Astrocyte (in vitro differentiated cells and primary cell): ENCODE results near the gene DLG3. TPM values are rescaled to one million over a fixed set of nuclear protein-coding genes. Genes with fewer than 3 reads are reported as not detected.

Experiments used
- DNase-seq: peaks from one replicate; pipeline ENCODE4 v3.0.0-alpha.2; 2010; ENCODE audit warnings: low read depth
- FAIRE-seq: peaks from 2 replicates; lab custom pipeline; 2011; peaks lifted over from hg19 to GRCh38; lab: Jason Lieb, UNC
- H2AFZ ChIP-seq: 2 replicates; pipeline ENCODE4 v1.6.0; 2012; ENCODE audit warnings: low read depth, low read length, inconsistent platforms
- H3K27ac ChIP-seq: 2 replicates; pipeline ENCODE4 v1.5.1; 2011; ENCODE audit warnings: low read depth, low read length, inconsistent platforms
- H3K27me3 ChIP-seq: 2 replicates; pipeline ENCODE4 v1.6.0; 2011; ENCODE audit warnings: low read length, inconsistent platforms; ENCODE audit not compliant: insufficient read depth
- H3K36me3 ChIP-seq: 2 replicates; pipeline ENCODE4 v1.5.1; 2011; ENCODE audit warnings: low read length, inconsistent platforms; ENCODE audit not compliant: insufficient read depth
- H3K4me1 ChIP-seq: 2 replicates; pipeline ENCODE4 v1.5.1; 2011; ENCODE audit warnings: low read length, inconsistent platforms; ENCODE audit not compliant: insufficient read depth
- H3K4me2 ChIP-seq: 2 replicates; pipeline ENCODE4 v1.6.0; 2012; ENCODE audit warnings: low read length, inconsistent platforms
- H3K4me3 ChIP-seq: 2 replicates; pipeline ENCODE4 v1.5.1; 2011; ENCODE audit warnings: low read depth, mild to moderate bottlenecking, low read length, inconsistent platforms; ENCODE audit not compliant: insufficient read depth
- H3K79me2 ChIP-seq: 2 replicates; pipeline ENCODE4 v1.6.0; 2012; ENCODE audit warnings: mild to moderate bottlenecking, low read length, inconsistent platforms; ENCODE audit not compliant: insufficient read depth
- H3K9ac ChIP-seq: 2 replicates; pipeline ENCODE4 v1.6.0; 2012; ENCODE audit warnings: mild to moderate bottlenecking, low read length, inconsistent platforms
- H3K9me3 ChIP-seq: 2 replicates; pipeline ENCODE4 v1.5.1; 2012; ENCODE audit warnings: low read depth, mild to moderate bottlenecking, low read length, inconsistent platforms; ENCODE audit not compliant: insufficient read depth
- H4K20me1 ChIP-seq: 2 replicates; pipeline ENCODE4 v1.6.0; 2012; ENCODE audit warnings: low read length, inconsistent platforms; ENCODE audit not compliant: insufficient read depth
- H3K27ac Mint-ChIP-seq: one replicate; pipeline ENCODE4 v1.8.0; 2021; ENCODE audit warnings: mild to moderate bottlenecking, mixed read lengths; ENCODE audit not compliant: unreplicated experiment
- H3K27me3 Mint-ChIP-seq: one replicate; pipeline ENCODE4 v1.8.0; 2021; ENCODE audit warnings: low read depth, mixed read lengths; ENCODE audit not compliant: unreplicated experiment
- H3K36me3 Mint-ChIP-seq: one replicate; pipeline ENCODE4 v1.8.0; 2021; ENCODE audit warnings: low read depth, mixed read lengths; ENCODE audit not compliant: unreplicated experiment
- H3K4me1 Mint-ChIP-seq: one replicate; pipeline ENCODE4 v1.8.0; 2021; ENCODE audit warnings: low read depth, mixed read lengths; ENCODE audit not compliant: unreplicated experiment
- H3K4me3 Mint-ChIP-seq: one replicate; pipeline ENCODE4 v1.8.0; 2021; ENCODE audit warnings: mild to moderate bottlenecking, moderate library complexity, mixed read lengths; ENCODE audit not compliant: unreplicated experiment
- H3K9me3 Mint-ChIP-seq: one replicate; pipeline ENCODE4 v1.8.0; 2021; ENCODE audit warnings: mild to moderate bottlenecking, mixed read lengths; ENCODE audit not compliant: unreplicated experiment
- EZH2 ChIP-seq: IDR thresholded peaks from 2 replicates; pipeline ENCODE4 v1.6.1; 2012; ENCODE audit warnings: mild to moderate bottlenecking, low read length, inconsistent platforms; ENCODE audit not compliant: insufficient read depth
- total RNA-seq: library from RNA; stranded (reverse); gene quantifications from 2 replicates; pipeline ENCODE4 v1.2.1, GENCODE V29; 2021
- TF ChIP-seq, protein P1 (sequence below): IDR thresholded peaks from 2 replicates; pipeline ENCODE4 v1.5.1; 2011; ENCODE audit warnings: low read depth, mild to moderate bottlenecking, inconsistent platforms, low read length, moderate library complexity; ENCODE audit not compliant: insufficient read depth

DLG3 gene
- total RNA-seq, 1 donor from 2014 or later, result 15.2 TPM

- H3K9ac ChIP-seq, result no peak overlapping the region
- no peak overlapping the region for H3K4me3 ChIP-seq
- no peak overlapping the region for H3K4me3 Mint-ChIP-seq
- no peaks in the 10 kb centered on the region for H4K20me1 ChIP-seq
- no peak for TF ChIP-seq EZH2
- TF ChIP-seq, protein P1, sequence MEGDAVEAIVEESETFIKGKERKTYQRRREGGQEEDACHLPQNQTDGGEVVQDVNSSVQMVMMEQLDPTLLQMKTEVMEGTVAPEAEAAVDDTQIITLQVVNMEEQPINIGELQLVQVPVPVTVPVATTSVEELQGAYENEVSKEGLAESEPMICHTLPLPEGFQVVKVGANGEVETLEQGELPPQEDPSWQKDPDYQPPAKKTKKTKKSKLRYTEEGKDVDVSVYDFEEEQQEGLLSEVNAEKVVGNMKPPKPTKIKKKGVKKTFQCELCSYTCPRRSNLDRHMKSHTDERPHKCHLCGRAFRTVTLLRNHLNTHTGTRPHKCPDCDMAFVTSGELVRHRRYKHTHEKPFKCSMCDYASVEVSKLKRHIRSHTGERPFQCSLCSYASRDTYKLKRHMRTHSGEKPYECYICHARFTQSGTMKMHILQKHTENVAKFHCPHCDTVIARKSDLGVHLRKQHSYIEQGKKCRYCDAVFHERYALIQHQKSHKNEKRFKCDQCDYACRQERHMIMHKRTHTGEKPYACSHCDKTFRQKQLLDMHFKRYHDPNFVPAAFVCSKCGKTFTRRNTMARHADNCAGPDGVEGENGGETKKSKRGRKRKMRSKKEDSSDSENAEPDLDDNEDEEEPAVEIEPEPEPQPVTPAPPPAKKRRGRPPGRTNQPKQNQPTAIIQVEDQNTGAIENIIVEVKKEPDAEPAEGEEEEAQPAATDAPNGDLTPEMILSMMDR, result no peak
- no peaks in the 10 kb centered on the region for H3K27me3 ChIP-seq
- H3K9me3 Mint-ChIP-seq, result no peaks in the 10 kb centered on the region
- no peak overlapping the region for H3K27ac ChIP-seq
- no peaks in the 10 kb centered on the region for H3K9me3 ChIP-seq
- H3K4me1 ChIP-seq, result no peaks in the 10 kb centered on the region
- no peak overlapping the region for H2AFZ ChIP-seq
- FAIRE-seq (no peak), DNase-seq (no peak)
- H3K27ac Mint-ChIP-seq, result no peak overlapping the region
- H3K4me1 Mint-ChIP-seq, result no peaks in the 10 kb centered on the region
- no peaks in the 10 kb centered on the region for H3K36me3 Mint-ChIP-seq
- no peaks in the 10 kb centered on the region for H3K36me3 ChIP-seq
- no peaks in the 10 kb centered on the region for H3K79me2 ChIP-seq
- H3K27me3 Mint-ChIP-seq, result no peaks in the 10 kb centered on the region
- no peak overlapping the region for H3K4me2 ChIP-seq
Observed at GRCh38 chrX:70527053-70527452, 82.4 kb downstream of the DLG3 start.

DNA sequence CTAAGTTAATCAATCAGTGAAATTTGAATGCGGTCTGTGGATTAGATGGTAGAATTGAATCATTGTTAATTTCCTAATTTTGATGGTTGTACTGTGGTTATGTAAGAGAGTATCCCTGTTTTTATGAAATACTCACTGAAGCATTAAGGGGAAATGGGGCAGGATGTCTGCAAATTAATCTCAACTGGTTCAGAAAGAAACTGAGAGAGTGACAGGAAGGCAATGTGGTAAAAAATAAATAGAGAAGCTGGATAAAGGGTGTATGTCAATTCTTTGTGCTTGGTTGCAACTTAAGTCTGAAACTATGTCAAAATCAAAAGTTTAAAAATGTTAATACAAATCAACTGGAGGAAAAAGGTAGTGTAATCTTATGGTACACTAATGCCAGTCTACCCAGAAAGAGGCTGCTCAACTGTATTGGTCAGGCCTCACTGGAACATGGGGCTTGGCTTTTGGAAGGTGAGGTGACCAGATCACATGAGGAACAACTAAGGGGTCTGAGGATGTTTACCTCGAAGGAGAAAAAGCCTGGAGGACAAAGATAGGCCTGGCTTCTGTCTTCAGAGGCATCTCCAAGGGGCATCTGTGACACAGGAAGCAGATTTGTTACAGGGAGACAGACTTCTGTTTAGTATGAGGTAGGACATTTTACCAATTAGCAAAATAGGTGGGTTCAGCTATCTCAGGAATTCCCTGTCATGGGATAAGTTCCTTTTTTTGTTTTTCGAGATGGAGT, 83.1 kb downstream of the DLG3 start:
- TF ChIP-seq, protein P1, result no peak
- TF ChIP-seq EZH2, result no peak
- H3K9me3 ChIP-seq, result no peaks in the 10 kb centered on the region
- H4K20me1 ChIP-seq, result no peaks in the 10 kb centered on the region
- no peak overlapping the region for H3K4me2 ChIP-seq
- Mint-ChIP-seq H3K27me3 (no peaks in the 10 kb centered on the region), H3K27ac (no peak overlapping the region), H3K4me3 (no peak overlapping the region), H3K9me3 (no peaks in the 10 kb centered on the region), H3K36me3 (no peaks in the 10 kb centered on the region), H3K4me1 (no peaks in the 10 kb centered on the region)
- DNase-seq, result no peak
- H3K36me3 ChIP-seq, result no peaks in the 10 kb centered on the region
- H3K79me2 ChIP-seq, result no peaks in the 10 kb centered on the region
- FAIRE-seq, result no peak
- no peak overlapping the region for H3K4me3 ChIP-seq
- no peaks in the 10 kb centered on the region for H3K27me3 ChIP-seq
- H3K4me1 ChIP-seq, result no peaks in the 10 kb centered on the region
- no peak overlapping the region for H2AFZ ChIP-seq
- no peak overlapping the region for H3K9ac ChIP-seq
- H3K27ac ChIP-seq, result no peak overlapping the region

DNA sequence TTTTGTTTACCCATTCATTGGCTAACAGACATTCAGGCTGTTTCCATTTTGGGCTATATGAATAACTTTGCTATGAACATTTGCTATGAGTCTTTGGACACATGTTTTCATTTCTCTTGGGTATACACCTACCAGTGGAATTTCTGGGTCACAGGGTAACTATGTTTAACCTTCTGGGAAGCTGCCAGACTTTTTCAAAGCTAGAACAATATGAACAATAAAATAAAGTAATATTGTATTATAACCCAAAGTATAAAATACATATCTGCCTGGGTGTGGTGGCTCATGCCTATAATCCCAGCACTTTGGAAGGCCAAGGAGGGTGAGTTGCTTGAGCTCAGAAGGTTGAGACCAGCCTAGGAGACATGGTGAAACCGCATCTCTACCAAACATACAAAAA, 90.6 kb downstream of the DLG3 start:
- TF ChIP-seq EZH2, result no peak
- TF ChIP-seq, protein P1, result no peak
- H2AFZ ChIP-seq, result no peak overlapping the region
- H3K27me3 ChIP-seq, result no peaks in the 10 kb centered on the region
- no peak for FAIRE-seq
- H3K79me2 ChIP-seq, result no peaks in the 10 kb centered on the region
- Mint-ChIP-seq H3K27ac (no peak overlapping the region), H3K27me3 (peaks cover 7% of the 10 kb centered on the region), H3K4me1 (no peaks in the 10 kb centered on the region), H3K36me3 (no peaks in the 10 kb centered on the region), H3K9me3 (no peaks in the 10 kb centered on the region), H3K4me3 (no peak overlapping the region)
- no peak overlapping the region for H3K4me3 ChIP-seq
- no peaks in the 10 kb centered on the region for H3K9me3 ChIP-seq
- H3K4me2 ChIP-seq, result no peak overlapping the region
- H3K36me3 ChIP-seq, result no peaks in the 10 kb centered on the region
- no peak overlapping the region for H3K9ac ChIP-seq
- H3K27ac ChIP-seq, result no peak overlapping the region
- H3K4me1 ChIP-seq, result no peaks in the 10 kb centered on the region
- no peak for DNase-seq
- H4K20me1 ChIP-seq, result no peaks in the 10 kb centered on the region
